ENCODE results near the gene APAF1.

The APAF1 gene

GRCh38 chr12:98724384-98725155, 79.5 kb downstream of the APAF1 start:
- DNase-seq (ENCODE audit: low read depth in 2 of 2) = no peak

- peak; percentile 16 to 36 for DNase-seq (ENCODE audit: low read depth in 2 of 2)
Measured at GRCh38 chr12:98725476-98726247, 80.6 kb downstream of the APAF1 start.

- DNase-seq (ENCODE audit: low read depth in 2 of 2) = no peak
Measured at GRCh38 chr12:98727196-98727595, 82.1 kb downstream of the APAF1 start.

GRCh38 chr12:98730412-98730811, 85.3 kb downstream of the APAF1 start:
- DNase-seq (ENCODE audit: low read depth in 2 of 2) = no peak

- no peak for DNase-seq (ENCODE audit: low read depth in 2 of 2)
Measured at GRCh38 chr12:98733667-98734350, 88.7 kb downstream of the APAF1 start.

- DNase-seq (ENCODE audit: low read depth in 2 of 2) = no peak
Measured at GRCh38 chr12:98735821-98736220, 90.7 kb downstream of the APAF1 start.

- DNase-seq (ENCODE audit: low read depth in 2 of 2) = no peak
Measured at GRCh38 chr12:98736352-98737321, 91.5 kb downstream of the APAF1 start.

- no peak for DNase-seq (ENCODE audit: low read depth in 2 of 2)
Measured at GRCh38 chr12:98737322-98737712, 92.2 kb downstream of the APAF1 start.

- no peak for DNase-seq (ENCODE audit: low read depth in 2 of 2)
Measured at GRCh38 chr12:98738002-98738401, 92.9 kb downstream of the APAF1 start.

- DNase-seq (ENCODE audit: low read depth in 2 of 2) = no peak
Measured at GRCh38 chr12:98738539-98738938, 93.4 kb downstream of the APAF1 start.

GRCh38 chr12:98740751-98741150, 95.7 kb downstream of the APAF1 start:
- no peak for DNase-seq (ENCODE audit: low read depth in 2 of 2)

GRCh38 chr12:98741196-98741555, 96.1 kb downstream of the APAF1 start:
- DNase-seq (ENCODE audit: low read depth in 2 of 2) = peak; percentile 36 to 47

GRCh38 chr12:98741556-98742265, 96.6 kb downstream of the APAF1 start:
- peak in 1 of 2 donors; percentile 41 for DNase-seq (ENCODE audit: low read depth in 2 of 2)

- peak in 1 of 2 donors; percentile 34 for DNase-seq (ENCODE audit: low read depth in 2 of 2)
Measured at GRCh38 chr12:98743362-98743953, 98.4 kb downstream of the APAF1 start.

- DNase-seq (ENCODE audit: low read depth in 2 of 2) = no peak
Measured at GRCh38 chr12:98744680-98745079, 99.6 kb downstream of the APAF1 start.

- DNase-seq (ENCODE audit: low read depth in 2 of 2) = peak; percentile 16 to 42
Measured at GRCh38 chr12:98745578-98746391, 100.7 kb downstream of the APAF1 start.

- DNase-seq (ENCODE audit: low read depth in 2 of 2) = no peak
Measured at GRCh38 chr12:98748463-98748862, 103.4 kb downstream of the APAF1 start.

GRCh38 chr12:98750511-98750910, 105.4 kb downstream of the APAF1 start:
- DNase-seq (ENCODE audit: low read depth in 2 of 2) = no peak

GRCh38 chr12:98751580-98752115, 106.6 kb downstream of the APAF1 start:
- no peak for DNase-seq (ENCODE audit: low read depth in 2 of 2)
